ENCODE measurements around the gene KRTAP1-1.

Gene KRTAP1-1

DNA sequence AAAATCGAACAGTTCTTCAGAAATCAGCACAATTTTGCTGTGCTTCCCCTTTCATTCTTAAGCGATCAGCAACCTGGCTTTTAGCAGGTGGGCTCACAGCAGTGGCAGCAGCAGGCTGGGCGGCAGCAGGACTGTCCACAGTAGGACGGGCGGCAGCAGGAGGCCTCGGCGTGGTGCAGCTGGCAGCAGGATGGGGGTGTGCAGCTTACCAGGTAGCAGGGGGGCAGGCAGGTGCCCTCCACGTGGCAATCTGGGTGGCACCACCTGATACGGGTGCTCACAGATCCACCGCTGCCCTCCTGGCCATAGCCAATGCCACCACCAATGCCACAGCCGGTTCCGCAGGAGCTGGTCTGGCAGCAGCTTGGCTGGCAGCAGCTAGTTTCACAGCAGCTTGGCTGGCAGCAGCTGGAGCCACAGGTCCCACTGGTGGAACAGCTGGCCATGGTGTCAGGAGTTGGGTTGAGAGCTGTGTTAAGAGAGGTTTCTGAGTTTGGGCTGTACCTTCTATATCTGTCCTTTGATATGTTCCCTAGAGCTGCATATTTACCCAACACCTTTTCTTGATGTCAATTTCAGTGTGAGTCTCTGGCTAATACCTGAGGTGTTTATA, 11.5 kb downstream of the KRTAP1-1 start, which contains the start of gene KRTAP1-4:
Gene KRTAP1-4, minus strand, starts transcription at position 563 of the 613 bp plus-strand sequence. Its CDS starts 117 bp downstream, at position 446.
- Mint-ChIP-seq H3K4me1 (no peaks in the 10 kb centered on the region), H3K27me3 (peaks cover 65% of the 10 kb centered on the region), H3K9me3 (no peaks in the 10 kb centered on the region), H3K27ac (no peak within 1 kb of the TSS), H3K4me3 (no peak within 1 kb of the TSS), H3K36me3 (no peaks in the 10 kb centered on the region)
- ATAC-seq, result peak; percentile 12

DNA sequence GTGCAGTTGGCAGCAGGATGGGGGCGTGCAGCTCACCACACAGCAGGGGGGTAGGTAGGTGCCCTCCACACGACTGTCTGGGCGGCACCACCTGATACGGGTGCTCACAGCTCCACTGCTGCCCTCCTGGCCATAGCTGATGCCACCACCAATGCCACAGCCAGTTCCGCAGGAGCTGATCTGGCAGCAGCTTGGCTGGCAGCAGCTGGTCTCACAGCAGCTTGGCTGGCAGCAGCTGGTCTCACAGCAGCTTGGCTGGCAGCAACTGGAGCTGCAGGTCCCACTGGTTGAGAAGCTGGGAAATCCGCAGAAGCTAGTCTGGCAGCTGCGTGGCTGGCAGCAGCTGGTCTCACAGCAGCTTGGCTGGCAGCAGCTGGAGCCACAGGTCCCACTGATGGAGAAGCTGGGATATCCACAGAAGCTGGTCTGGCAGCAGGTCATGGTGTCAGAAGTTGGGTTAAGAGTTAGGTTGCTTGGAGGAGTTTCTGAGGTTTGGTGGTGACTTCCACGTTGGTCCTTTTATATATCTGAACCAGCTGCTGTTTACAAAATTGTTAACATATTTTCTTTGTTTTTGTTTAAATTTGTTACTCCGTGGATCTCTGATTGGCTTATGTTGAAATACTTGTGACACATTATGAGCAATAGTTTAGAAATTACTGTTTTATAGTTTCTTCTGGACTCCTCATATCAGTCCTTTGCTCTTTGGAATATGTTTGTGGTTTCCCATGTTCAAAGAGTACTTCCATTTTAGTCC, 14.4 kb downstream of the KRTAP1-1 start, which contains the start of gene KRTAP1-5:
Gene KRTAP1-5, minus strand, starts transcription at position 494 of the 757 bp plus-strand sequence. Its CDS starts 53 bp downstream, at position 441.
- Mint-ChIP-seq H3K4me3 (no peak within 1 kb of the TSS), H3K4me1 (no peaks in the 10 kb centered on the region), H3K27ac (no peak within 1 kb of the TSS), H3K36me3 (no peaks in the 10 kb centered on the region), H3K27me3 (peaks cover 50% of the 10 kb centered on the region), H3K9me3 (no peaks in the 10 kb centered on the region)
- no peak for ATAC-seq

DNA sequence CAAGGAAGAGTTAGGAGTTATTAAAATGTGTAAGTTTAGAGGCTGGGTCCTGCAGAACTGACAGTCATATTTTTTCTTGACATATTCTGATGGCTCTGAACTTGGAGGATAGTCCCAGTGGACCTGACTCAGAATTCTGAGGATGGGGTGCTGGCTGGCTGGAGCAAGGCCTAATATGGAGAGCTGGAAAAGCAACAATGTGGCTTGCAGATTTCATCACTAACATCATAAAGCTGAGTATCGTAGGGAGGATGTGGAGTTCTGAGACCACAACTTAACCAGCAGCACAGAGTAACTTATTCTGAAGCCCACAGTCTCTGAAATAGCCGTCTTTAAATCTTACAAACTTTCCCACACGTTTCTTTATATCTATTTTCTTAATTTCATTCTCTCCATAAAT, 16.6 kb downstream of the KRTAP1-1 start:
- peaks cover 37% of the 10 kb centered on the region for H3K27me3 Mint-ChIP-seq
- H3K36me3 Mint-ChIP-seq, result no peaks in the 10 kb centered on the region
- H3K4me1 Mint-ChIP-seq, result no peaks in the 10 kb centered on the region
- no peak overlapping the region for H3K4me3 Mint-ChIP-seq
- H3K27ac Mint-ChIP-seq, result no peak overlapping the region
- H3K9me3 Mint-ChIP-seq, result peaks cover 5% of the 10 kb centered on the region
- ATAC-seq, result no peak

DNA sequence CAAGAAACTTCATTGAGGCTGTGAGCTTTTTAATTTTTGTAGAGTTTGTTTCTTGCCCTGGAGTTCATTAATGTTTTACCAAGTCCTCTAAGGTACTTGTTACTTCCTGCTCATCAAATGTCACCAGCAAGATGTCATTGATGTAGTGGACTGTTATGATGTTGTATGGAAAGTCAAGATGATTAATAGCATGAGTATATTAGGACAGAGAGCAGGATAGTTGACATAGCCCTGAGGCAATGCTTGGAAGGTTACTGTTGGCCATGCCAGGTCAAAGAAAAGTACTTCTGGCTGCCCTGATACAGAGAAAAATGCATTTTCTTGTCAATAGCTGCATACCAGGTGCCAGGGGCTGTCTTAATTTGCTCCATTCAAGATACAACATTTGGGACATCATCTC, 20.9 kb downstream of the KRTAP1-1 start:
- ATAC-seq, result no peak
- H3K27ac Mint-ChIP-seq, result no peak overlapping the region
- H3K9me3 Mint-ChIP-seq, result peaks cover 5% of the 10 kb centered on the region
- H3K4me1 Mint-ChIP-seq, result no peaks in the 10 kb centered on the region
- no peak overlapping the region for H3K4me3 Mint-ChIP-seq
- peaks cover 8% of the 10 kb centered on the region for H3K27me3 Mint-ChIP-seq
- H3K36me3 Mint-ChIP-seq, result no peaks in the 10 kb centered on the region

DNA sequence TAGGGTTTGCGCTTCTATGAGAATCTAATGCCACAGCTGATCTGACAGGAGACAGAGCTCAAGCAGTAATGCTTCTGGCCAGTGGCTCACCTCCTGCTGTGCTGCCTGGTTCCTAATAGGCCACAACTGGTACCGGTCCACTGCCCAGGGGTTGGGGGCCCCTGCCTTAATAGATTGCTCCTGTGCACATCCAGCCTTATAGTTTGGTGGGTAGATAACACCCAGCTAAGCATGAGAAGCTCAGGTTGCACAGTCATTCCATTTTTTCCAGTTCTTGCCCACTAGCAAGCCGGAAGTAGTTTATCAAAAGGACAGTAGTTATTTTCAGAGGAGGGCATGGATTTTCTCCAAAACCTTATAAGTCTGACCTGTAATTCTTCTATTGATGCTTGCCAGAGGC, 21.8 kb downstream of the KRTAP1-1 start:
- H3K9me3 Mint-ChIP-seq, result peaks cover 5% of the 10 kb centered on the region
- H3K36me3 Mint-ChIP-seq, result no peaks in the 10 kb centered on the region
- no peaks in the 10 kb centered on the region for H3K27me3 Mint-ChIP-seq
- no peak for ATAC-seq
- H3K4me3 Mint-ChIP-seq, result no peak overlapping the region
- no peaks in the 10 kb centered on the region for H3K4me1 Mint-ChIP-seq
- H3K27ac Mint-ChIP-seq, result no peak overlapping the region

DNA sequence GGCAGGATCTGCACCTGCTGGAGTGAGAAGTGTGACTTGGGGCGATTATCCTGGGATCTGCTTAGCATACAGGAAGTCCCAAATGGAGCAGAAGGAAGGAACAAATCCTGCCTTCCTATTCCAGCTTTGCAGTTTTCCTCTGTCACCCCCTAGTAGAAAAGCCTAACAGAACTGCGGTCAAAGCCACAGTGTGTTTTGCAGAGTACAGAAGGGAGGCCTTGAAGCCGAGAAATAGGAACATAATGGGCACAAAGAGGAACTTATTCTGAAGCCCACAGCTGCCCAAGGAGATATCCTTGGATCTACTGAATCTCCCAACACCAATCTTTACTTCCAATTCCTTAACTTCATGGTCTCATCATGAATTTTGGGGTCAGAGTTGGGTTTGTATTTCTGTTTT, 22.7 kb downstream of the KRTAP1-1 start:
- no peak overlapping the region for H3K4me3 Mint-ChIP-seq
- H3K27ac Mint-ChIP-seq, result no peak overlapping the region
- peaks cover 5% of the 10 kb centered on the region for H3K9me3 Mint-ChIP-seq
- no peaks in the 10 kb centered on the region for H3K4me1 Mint-ChIP-seq
- ATAC-seq, result no peak
- no peaks in the 10 kb centered on the region for H3K27me3 Mint-ChIP-seq
- no peaks in the 10 kb centered on the region for H3K36me3 Mint-ChIP-seq

DNA sequence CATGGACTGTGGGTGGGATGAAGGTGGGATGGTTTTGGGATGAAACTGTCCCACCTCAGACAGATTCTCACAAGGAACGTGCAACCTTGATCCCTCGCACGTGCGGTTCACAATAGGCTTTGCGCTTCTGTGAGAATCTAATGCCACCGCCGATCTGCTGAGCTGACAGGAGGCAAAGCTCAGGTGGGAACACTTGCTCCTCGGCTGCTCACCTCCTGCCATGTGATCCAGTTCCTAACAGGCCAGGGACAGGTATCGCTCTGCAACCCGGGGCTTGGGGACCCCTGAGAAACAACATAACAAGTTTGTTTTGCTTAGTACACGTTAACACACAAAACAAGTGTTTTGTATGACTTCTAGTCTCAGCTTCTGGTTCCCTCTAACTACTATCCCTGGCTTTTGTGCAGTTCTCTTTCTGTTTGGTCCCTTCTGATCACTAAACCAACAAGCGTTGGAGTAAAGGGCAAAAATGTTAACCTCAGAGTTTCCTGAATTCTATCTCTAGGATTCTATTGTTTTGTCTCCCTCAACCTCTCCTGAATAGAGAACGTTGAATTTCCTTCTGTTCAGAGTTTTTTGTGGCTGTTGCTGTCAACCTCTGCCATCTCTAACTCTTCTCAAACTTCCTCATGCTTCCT, 24.6 kb downstream of the KRTAP1-1 start:
- Mint-ChIP-seq H3K27me3 (no peaks in the 10 kb centered on the region), H3K4me1 (no peaks in the 10 kb centered on the region), H3K4me3 (no peak overlapping the region), H3K36me3 (no peaks in the 10 kb centered on the region), H3K27ac (no peak overlapping the region), H3K9me3 (peaks cover 5% of the 10 kb centered on the region)
- no peak for ATAC-seq

DNA sequence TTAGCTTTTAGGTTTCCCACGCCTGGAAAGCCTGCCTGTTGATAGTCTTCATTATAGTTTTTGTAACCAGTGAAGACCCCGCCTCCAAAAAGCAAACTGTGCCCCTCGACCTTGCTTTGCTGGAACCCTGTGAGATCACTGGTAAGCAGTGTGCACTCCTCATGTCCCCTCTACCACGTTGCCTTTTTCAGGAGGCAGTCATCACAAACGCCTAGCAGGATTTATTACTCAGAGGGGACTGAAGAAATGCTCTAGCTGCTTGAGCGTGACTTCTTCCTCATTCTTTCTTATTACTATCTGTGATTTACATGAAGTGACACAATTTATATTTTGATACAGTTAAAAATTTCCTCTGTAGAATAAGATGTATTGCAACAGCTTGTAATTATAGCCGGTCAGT, 25.8 kb downstream of the KRTAP1-1 start:
- Mint-ChIP-seq H3K27me3 (no peaks in the 10 kb centered on the region), H3K4me1 (no peaks in the 10 kb centered on the region), H3K36me3 (no peaks in the 10 kb centered on the region), H3K4me3 (no peak overlapping the region), H3K27ac (no peak overlapping the region), H3K9me3 (no peaks in the 10 kb centered on the region)
- no peak for ATAC-seq

DNA sequence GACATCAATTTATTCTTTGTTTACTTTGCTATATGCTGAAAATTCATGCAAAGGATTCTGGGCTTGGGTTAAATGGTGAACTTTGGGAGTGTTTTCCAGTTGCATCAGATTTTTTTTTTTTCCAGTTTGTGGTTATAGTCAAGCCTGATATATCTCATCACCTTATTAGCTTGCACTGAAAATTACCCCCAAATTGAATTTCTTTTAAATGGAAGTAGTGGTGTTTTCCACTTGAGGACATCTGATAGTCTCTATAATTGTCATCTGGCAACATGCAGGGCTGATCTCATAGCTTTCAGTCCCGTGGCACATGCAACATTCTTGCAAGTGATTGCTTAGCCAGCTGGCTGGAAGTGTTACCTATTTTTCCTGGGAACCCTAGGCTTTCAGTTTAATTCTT, 27.6 kb downstream of the KRTAP1-1 start:
- ATAC-seq, result no peak
- no peak overlapping the region for H3K4me3 Mint-ChIP-seq

DNA sequence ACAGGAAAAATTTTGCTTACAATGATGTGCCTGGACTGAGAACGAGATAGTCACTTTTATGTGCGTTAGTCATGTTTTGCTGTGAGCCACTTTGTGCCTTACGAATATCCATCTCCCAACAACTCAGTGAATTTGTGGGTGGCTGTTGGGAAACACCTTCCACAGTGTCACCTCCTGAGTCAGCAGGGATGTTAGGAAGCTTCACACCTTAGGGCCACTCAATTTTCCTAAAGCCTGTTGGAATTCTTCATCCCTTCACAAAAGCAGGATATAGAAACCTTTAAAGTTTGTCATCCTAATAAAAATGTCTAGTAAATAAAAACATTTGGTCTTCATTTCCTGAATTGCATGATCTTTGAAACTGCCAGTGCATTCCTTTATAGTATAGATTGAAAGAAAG, 28.1 kb downstream of the KRTAP1-1 start:
- ATAC-seq, result no peak
- H3K27me3 Mint-ChIP-seq, result no peaks in the 10 kb centered on the region
- H3K4me1 Mint-ChIP-seq, result no peaks in the 10 kb centered on the region
- H3K27ac Mint-ChIP-seq, result no peak overlapping the region
- H3K4me3 Mint-ChIP-seq, result no peak overlapping the region
- no peaks in the 10 kb centered on the region for H3K36me3 Mint-ChIP-seq
- no peaks in the 10 kb centered on the region for H3K9me3 Mint-ChIP-seq

More for the DNA sequence above, 27.6 kb downstream of the KRTAP1-1 start:
- H3K36me3 Mint-ChIP-seq, result no peaks in the 10 kb centered on the region
- no peaks in the 10 kb centered on the region for H3K9me3 Mint-ChIP-seq
- H3K27ac Mint-ChIP-seq, result no peak overlapping the region
- H3K4me1 Mint-ChIP-seq, result no peaks in the 10 kb centered on the region
- H3K27me3 Mint-ChIP-seq, result no peaks in the 10 kb centered on the region

DNA sequence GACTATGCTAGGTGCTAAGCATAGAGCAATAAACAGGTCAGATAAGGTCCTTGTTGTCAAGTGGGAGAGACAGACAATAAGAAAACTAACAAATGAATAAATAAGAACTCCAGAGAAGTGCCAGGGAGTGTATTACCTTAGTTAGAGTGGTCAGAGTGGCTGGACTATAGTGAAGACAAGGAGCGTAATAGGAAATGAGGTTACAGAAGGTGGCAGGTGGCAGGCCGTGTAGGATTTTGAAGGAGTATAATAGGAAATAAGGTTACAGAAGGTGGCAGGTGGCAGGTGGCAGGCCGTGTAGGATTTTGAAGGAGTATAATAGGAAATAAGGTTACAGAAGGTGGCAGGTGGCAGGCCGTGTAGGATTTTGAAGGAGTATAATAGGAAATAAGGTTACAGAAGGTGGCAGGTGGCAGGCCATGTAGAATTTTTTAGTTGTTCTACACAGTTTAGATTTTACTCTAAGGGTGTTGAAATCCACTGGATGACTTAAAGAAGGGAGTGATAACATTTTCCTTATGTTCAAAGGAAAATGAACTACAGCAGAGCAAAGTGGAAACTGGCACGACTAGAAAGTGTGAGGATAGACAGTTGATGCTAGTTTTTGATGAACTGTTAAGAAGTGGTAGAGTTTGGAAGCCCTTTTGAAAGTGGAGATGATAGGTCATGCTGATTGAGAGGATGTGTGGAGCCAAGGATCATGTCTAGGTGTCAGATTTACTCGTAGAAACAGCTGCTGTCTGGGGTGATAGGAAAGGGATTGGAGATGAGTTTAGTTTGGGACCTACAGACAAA, 28.7 kb downstream of the KRTAP1-1 start:
- no peak overlapping the region for H3K27ac Mint-ChIP-seq
- no peaks in the 10 kb centered on the region for H3K4me1 Mint-ChIP-seq
- no peak for ATAC-seq
- H3K4me3 Mint-ChIP-seq, result no peak overlapping the region
- H3K36me3 Mint-ChIP-seq, result no peaks in the 10 kb centered on the region
- H3K9me3 Mint-ChIP-seq, result no peaks in the 10 kb centered on the region
- H3K27me3 Mint-ChIP-seq, result no peaks in the 10 kb centered on the region

DNA sequence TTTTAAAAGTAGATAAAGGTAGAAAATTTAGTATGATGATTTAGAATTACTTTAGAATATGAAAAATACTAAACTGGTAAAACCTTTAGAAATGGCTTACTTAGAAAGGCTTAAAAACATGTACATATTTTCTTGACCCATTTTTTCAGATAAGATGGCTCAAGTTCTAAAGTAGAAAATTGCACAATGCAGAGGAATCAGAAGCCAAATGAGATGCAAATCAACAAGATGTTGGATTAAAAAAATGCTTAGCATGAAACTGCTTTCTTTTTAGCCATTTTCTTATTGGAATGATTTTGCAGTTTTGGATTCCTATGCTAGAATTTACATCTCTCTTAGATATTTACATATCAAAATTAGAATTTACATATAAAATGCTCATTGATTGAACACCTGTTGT, 30.8 kb downstream of the KRTAP1-1 start:
- ATAC-seq, result no peak
- no peaks in the 10 kb centered on the region for H3K9me3 Mint-ChIP-seq
- no peaks in the 10 kb centered on the region for H3K27me3 Mint-ChIP-seq
- no peaks in the 10 kb centered on the region for H3K36me3 Mint-ChIP-seq
- H3K4me3 Mint-ChIP-seq, result no peak overlapping the region
- no peaks in the 10 kb centered on the region for H3K4me1 Mint-ChIP-seq
- H3K27ac Mint-ChIP-seq, result no peak overlapping the region

DNA sequence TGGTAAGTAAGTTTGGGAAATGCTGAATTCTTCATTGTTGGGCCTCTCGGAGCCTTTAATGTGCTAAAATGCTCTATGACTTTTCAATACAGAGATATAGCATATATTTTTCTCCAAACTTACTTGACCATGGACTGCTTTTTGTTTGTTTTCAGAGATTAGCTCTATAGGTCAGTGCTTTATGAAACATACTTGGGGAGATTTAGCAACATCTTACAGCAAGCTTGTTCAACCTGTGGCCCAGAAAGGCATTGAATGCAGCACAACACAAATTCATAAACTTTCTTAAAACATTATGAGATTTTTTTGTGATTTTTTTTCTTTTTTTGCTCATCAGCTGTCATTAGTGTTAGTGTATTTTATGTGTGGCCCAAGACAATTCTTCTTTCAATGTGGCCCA, 31.3 kb downstream of the KRTAP1-1 start:
- no peak overlapping the region for H3K27ac Mint-ChIP-seq
- no peak overlapping the region for H3K4me3 Mint-ChIP-seq

DNA sequence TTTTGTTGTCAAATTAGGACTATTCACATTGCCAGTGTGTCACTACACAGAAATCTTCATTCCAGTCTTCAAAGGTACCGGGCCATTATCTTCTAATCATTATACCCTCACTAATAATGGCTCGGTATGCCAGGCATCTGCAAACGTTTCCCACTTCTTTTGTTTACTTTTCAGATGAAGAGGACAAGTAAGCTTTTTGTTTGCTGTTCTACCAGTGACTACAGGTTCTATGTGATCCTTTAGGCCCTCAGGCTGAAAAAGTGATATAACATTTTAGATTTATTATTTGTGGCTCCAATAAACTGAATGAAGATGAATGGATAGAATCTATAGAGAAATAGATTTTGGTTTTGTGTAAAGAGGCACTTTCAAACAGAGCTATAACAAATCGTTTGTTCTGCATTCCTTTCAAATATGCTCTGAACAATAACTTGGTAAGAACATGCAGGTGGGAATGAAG, 31.9 kb downstream of the KRTAP1-1 start:
- H3K27ac Mint-ChIP-seq, result no peak overlapping the region
- no peaks in the 10 kb centered on the region for H3K27me3 Mint-ChIP-seq
- no peak for ATAC-seq
- H3K4me3 Mint-ChIP-seq, result no peak overlapping the region
- no peaks in the 10 kb centered on the region for H3K4me1 Mint-ChIP-seq
- H3K9me3 Mint-ChIP-seq, result no peaks in the 10 kb centered on the region
- H3K36me3 Mint-ChIP-seq, result no peaks in the 10 kb centered on the region

More for the DNA sequence above, 31.3 kb downstream of the KRTAP1-1 start:
- no peaks in the 10 kb centered on the region for H3K27me3 Mint-ChIP-seq
- no peaks in the 10 kb centered on the region for H3K9me3 Mint-ChIP-seq
- H3K36me3 Mint-ChIP-seq, result no peaks in the 10 kb centered on the region
- no peaks in the 10 kb centered on the region for H3K4me1 Mint-ChIP-seq
- ATAC-seq, result no peak

DNA sequence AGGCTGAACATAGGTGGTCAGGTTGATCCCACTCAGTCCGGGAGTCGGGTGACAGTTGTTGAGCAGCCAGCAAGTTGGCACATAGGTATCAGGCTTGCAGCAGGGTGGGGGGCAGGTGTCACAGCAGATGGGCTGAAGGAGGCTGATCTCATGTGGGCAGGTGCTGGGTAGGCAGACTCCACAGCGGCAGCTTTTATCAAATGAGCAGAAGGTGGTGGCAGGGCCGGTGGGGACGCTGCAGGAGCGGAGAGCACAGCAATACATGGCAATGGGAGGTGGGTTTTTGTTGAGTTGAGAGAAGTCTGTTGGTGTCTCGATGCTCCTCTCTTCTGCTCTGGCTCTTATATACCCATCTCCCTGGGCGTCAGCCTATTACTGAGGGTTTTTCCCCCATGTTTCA, 32.4 kb downstream of the KRTAP1-1 start, which contains the start of gene KRTAP3-1:
Gene KRTAP3-1, minus strand, starts transcription at position 318 of the 400 bp plus-strand sequence. Its CDS starts 54 bp downstream, at position 264.
- Mint-ChIP-seq H3K9me3 (no peaks in the 10 kb centered on the region), H3K4me3 (no peak within 1 kb of the TSS), H3K4me1 (no peaks in the 10 kb centered on the region), H3K27me3 (no peaks in the 10 kb centered on the region), H3K36me3 (no peaks in the 10 kb centered on the region), H3K27ac (no peak within 1 kb of the TSS)
- ATAC-seq, result peak; percentile 6
